ENCODE results near the gene TPM2. TPM values are rescaled to one million over a fixed set of nuclear protein-coding genes. Genes with fewer than 3 reads are reported as not detected.

TPM2 gene
- total RNA-seq, 1 donor from 2014 or later = 24.3 TPM

DNA sequence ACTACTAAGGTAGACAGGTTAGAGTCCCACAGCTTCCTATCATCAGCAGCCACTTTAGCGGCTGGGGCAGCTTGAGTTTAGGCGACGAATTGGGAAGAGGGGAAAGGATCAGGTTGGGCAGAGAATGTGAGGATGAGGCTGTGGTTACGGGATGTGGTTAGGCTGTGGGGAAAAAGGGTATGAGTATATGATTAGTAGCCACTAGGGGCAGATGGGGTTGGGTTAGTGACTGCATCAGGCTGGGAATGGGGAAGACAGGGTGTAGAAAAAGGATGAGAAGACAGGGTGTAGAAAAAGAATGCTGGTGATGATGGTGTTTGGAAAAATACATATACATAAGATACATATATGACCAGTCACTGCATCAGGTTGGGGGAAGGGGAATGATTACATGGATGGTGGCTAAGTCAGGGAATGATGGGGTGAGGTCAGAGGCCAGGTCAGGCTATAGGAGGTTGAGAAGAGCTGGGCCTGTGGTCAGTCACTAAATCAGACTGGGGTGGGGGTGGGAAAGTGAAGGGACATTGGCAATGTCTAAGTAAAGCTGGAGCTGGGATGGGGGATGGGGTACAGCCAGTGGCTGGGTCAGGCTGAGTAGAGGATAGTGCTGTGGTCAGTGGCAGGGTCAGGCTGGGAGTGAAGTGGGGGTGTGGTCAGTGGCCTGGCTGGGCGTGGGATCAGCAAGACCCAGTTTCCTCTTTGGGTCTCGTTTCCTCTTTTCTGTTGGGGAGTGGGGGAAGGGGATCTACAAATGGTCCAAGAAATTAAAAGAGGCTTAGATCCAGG is 40.2 kb upstream of the TPM2 start:
- no peak overlapping the region for H3K27ac Mint-ChIP-seq
- peak; percentile 54 for TF ChIP-seq CTCF (IDR thresholded peaks at IDR 0.05; ENCODE audit: unreplicated experiment)

DNA sequence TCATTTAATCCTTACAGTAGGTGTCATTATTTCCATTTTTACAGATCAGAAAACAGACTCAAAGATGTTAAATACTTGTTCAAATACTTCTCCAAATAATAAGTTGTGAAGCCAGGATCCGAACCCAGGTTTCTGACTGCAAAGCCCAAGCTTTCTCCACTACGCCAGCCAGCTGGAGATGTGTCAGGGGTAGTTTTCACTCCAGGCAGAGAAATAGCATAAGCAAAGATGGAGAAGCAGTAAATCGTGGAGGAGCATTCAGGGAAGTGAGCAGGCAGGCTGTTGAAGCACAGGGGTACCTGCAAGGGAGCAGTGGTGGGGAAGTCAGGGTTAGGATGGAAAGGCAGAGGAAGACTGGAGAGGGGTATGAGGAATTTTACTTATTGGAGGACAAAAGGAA is 39.4 kb upstream of the TPM2 start:
- no peak for DNase-seq (ENCODE audit: low spot score, unreplicated experiment)
- no peak for TF ChIP-seq CTCF (IDR thresholded peaks at IDR 0.05; ENCODE audit: unreplicated experiment)
- no peaks in the 10 kb centered on the region for H3K9me3 Mint-ChIP-seq (ENCODE audit: low read depth)
- no peak overlapping the region for H3K4me3 Mint-ChIP-seq (ENCODE audit: low read depth)
- H3K27ac Mint-ChIP-seq = no peak overlapping the region
- no peaks in the 10 kb centered on the region for H3K27me3 Mint-ChIP-seq
- peaks cover 6% of the 10 kb centered on the region for H3K36me3 Mint-ChIP-seq (ENCODE audit: insufficient read depth)
- peaks cover 21% of the 10 kb centered on the region for H3K4me1 Mint-ChIP-seq (ENCODE audit: low read depth)

More for the DNA sequence above, 40.2 kb upstream of the TPM2 start:
- Mint-ChIP-seq H3K27me3 (no peaks in the 10 kb centered on the region), H3K4me3 (ENCODE audit: low read depth) (no peak overlapping the region), H3K36me3 (ENCODE audit: insufficient read depth) (peaks cover 3% of the 10 kb centered on the region), H3K9me3 (ENCODE audit: low read depth) (no peaks in the 10 kb centered on the region), H3K4me1 (ENCODE audit: low read depth) (peaks cover 21% of the 10 kb centered on the region)
- DNase-seq (ENCODE audit: low spot score, unreplicated experiment) = no peak

GRCh38 chr9:35728041-35728971 is 38.6 kb upstream of the TPM2 start:
- Mint-ChIP-seq H3K4me3 (ENCODE audit: low read depth) (no peak overlapping the region), H3K36me3 (ENCODE audit: insufficient read depth) (peaks cover 6% of the 10 kb centered on the region), H3K27me3 (no peaks in the 10 kb centered on the region), H3K9me3 (ENCODE audit: low read depth) (no peaks in the 10 kb centered on the region), H3K4me1 (ENCODE audit: low read depth) (peaks cover 19% of the 10 kb centered on the region), H3K27ac (no peak overlapping the region)
- no peak for TF ChIP-seq CTCF (IDR thresholded peaks at IDR 0.05; ENCODE audit: unreplicated experiment)
- DNase-seq (ENCODE audit: low spot score, unreplicated experiment) = no peak

DNA sequence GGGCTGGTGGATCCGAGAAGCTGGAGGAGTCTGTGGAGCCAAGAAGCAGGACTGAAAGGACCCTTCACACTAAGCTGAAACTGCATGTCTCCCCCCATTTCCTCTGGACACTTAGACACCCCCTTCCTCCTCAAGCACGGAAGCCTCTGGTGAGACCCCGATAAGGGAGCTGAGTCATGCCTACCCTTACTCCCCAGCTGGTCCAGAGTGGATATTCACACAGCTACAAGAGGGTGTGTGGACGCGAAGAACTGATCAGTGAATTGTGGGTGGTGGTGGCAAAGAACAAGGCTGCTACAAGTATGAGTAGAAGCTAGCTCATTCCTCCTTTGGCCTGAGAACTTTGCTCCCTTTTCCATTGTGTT is 37.9 kb upstream of the TPM2 start:
- H3K27me3 Mint-ChIP-seq = no peaks in the 10 kb centered on the region
- H3K4me3 Mint-ChIP-seq (ENCODE audit: low read depth) = no peak overlapping the region
- no peak for DNase-seq (ENCODE audit: low spot score, unreplicated experiment)
- no peaks in the 10 kb centered on the region for H3K9me3 Mint-ChIP-seq (ENCODE audit: low read depth)
- H3K27ac Mint-ChIP-seq = no peak overlapping the region
- H3K4me1 Mint-ChIP-seq (ENCODE audit: low read depth) = peaks cover 13% of the 10 kb centered on the region
- peaks cover 6% of the 10 kb centered on the region for H3K36me3 Mint-ChIP-seq (ENCODE audit: insufficient read depth)
- TF ChIP-seq CTCF (IDR thresholded peaks at IDR 0.05; ENCODE audit: unreplicated experiment) = no peak

- peaks cover 13% of the 10 kb centered on the region for H3K4me1 Mint-ChIP-seq (ENCODE audit: low read depth)
- no peaks in the 10 kb centered on the region for H3K9me3 Mint-ChIP-seq (ENCODE audit: low read depth)
- TF ChIP-seq CTCF (IDR thresholded peaks at IDR 0.05; ENCODE audit: unreplicated experiment) = no peak
- H3K4me3 Mint-ChIP-seq (ENCODE audit: low read depth) = no peak overlapping the region
- H3K27ac Mint-ChIP-seq = peak overlapping the region; percentile 80
- peaks cover 11% of the 10 kb centered on the region for H3K36me3 Mint-ChIP-seq (ENCODE audit: insufficient read depth)
- no peaks in the 10 kb centered on the region for H3K27me3 Mint-ChIP-seq
- DNase-seq (ENCODE audit: low spot score, unreplicated experiment) = no peak
Observed at GRCh38 chr9:35726931-35727330, 37.2 kb upstream of the TPM2 start.

Measured in progenitor cell of endocrine pancreas (in vitro differentiated cells).